ENCODE results near the gene PKHD1.

DNA sequence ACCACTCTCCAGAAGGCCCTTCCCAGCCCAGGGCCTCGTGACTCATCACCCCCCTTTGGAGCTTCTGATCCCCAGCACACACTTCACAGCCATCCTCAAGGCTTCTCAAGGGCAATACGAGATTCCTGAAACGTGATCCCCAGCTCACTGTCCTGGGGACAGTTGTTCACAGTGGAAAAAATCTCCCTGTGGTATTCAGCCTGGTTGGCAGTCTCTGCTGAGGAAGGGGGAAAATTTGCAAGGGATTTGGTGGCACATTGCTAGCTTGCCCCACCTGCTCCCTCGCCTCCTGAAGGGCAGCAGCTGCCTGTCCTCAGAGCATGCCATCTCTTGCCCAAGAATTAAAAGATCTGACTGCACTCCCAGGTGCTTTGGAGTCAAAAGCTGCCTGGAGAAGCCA is 20.7 kb upstream of the PKHD1 start:
- TF ChIP-seq, protein P1, sequence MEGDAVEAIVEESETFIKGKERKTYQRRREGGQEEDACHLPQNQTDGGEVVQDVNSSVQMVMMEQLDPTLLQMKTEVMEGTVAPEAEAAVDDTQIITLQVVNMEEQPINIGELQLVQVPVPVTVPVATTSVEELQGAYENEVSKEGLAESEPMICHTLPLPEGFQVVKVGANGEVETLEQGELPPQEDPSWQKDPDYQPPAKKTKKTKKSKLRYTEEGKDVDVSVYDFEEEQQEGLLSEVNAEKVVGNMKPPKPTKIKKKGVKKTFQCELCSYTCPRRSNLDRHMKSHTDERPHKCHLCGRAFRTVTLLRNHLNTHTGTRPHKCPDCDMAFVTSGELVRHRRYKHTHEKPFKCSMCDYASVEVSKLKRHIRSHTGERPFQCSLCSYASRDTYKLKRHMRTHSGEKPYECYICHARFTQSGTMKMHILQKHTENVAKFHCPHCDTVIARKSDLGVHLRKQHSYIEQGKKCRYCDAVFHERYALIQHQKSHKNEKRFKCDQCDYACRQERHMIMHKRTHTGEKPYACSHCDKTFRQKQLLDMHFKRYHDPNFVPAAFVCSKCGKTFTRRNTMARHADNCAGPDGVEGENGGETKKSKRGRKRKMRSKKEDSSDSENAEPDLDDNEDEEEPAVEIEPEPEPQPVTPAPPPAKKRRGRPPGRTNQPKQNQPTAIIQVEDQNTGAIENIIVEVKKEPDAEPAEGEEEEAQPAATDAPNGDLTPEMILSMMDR (IDR thresholded peaks at IDR 0.05; ENCODE audit: poor library complexity), result no peak
- TF ChIP-seq EZH2phosphoT487 (IDR thresholded peaks at IDR 0.05; ENCODE audit: low read depth, severe bottlenecking, unreplicated experiment), result no peak

All from hepatocyte (in vitro differentiated cells).